ENCODE results near the gene WNT10A.
A peak's percentile ranks its signal among the peaks of the same experiment; 100 is the strongest.

Gene WNT10A

DNA sequence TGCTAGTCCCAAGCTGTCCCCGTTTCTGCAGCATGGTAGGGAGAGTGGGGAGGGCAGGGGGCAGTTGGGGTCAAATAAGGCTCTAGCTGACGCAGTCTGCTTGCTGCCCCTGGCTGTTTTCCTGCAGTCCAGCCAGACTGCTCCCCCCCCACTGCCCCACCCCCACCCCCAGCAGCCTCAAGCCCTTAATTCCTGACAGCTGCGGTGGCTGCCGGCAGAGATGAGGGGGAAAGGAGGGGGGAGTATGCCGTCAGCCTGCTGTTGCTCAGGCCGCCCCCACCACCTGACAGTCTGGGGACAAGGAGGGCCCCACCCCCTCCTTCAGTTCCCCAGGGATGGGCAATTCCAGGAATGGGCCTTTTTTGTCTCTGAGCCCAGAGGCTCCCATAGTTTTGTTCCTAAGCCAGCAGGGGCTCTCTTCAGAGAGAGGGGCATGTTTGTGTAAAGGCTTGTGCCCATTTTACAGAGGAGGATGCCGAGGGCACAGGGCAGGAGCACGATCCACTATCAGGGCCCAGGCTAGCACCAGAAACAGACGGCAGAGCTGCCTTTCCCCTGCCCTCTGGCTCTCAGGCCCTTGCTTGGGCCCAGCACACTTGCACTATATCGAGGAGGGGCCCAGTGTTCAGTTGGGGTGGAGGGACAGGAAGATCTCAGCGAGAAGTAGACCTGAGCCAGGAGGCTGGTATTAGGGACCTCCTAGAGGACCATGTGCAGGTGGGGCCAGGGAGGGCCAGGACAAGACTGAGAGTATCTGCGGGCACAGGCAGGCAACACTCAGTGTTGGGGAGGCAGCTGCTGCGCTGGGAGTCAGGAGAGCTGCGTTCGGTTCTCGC lies 1.5 kb upstream of the WNT10A start:
- no peak for DNase-seq

- DNase-seq = no peak
These were observed 913 bp upstream of the WNT10A start for GRCh38 chr2:218879776-218880101.

- DNase-seq = no peak
These were observed 375 bp downstream of the WNT10A start for GRCh38 chr2:218880859-218881594.

DNA sequence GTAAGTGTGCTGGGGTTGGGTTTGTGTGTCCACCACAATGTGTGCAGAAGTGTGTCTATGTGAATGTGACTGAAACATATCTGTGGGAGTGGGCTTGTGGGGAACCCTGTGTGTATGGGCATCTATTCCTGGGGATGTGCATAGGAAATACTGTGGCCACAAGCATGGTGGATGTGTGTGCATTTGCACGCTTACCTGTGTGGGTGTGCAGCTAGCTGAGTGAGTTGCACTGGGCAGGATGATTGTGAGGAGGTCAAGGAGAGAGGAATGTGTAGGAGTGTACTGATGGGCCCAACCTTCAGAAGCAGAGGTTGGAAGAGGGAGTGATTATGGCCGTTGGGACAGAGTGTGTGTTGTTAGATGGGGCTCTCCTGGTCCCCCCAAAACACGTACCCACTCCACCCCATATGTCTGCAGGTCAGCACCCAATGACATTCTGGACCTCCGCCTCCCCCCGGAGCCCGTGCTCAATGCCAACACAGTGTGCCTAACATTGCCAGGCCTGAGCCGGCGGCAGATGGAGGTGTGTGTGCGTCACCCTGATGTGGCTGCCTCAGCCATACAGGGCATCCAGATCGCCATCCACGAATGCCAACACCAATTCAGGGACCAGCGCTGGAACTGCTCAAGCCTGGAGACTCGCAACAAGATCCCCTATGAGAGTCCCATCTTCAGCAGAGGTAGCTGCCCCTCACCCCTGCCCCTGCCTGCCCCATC lies 1.2 kb downstream of the WNT10A start:
- no peak for DNase-seq

- no peak for DNase-seq
These were observed 1.8 kb downstream of the WNT10A start for GRCh38 chr2:218882461-218882816.

DNA sequence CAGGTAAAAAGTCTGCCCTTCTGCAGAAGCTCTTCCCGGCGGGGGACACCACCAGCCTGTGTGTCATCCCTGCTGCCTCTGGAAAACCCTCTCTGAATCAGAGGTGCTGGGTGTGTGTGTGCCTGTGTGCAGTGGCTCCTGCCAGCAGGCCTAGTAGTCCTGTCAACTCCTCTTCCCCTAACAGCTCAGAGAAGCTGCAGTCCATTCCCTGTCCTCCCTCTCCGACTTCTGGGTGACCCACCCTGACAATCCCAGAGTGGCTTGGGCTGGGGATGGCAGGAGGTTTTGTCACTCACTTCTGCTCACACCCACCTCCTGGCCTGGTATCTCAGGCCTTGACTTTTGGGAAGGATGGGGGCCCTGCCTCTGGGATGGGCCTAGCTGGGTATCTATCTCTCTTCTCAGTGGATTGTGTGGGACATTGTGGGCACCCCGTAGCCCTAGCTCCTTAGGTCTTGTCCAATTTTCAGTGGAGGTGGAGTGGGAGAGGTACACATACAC lies 2.3 kb downstream of the WNT10A start:
- no peak for DNase-seq

DNA sequence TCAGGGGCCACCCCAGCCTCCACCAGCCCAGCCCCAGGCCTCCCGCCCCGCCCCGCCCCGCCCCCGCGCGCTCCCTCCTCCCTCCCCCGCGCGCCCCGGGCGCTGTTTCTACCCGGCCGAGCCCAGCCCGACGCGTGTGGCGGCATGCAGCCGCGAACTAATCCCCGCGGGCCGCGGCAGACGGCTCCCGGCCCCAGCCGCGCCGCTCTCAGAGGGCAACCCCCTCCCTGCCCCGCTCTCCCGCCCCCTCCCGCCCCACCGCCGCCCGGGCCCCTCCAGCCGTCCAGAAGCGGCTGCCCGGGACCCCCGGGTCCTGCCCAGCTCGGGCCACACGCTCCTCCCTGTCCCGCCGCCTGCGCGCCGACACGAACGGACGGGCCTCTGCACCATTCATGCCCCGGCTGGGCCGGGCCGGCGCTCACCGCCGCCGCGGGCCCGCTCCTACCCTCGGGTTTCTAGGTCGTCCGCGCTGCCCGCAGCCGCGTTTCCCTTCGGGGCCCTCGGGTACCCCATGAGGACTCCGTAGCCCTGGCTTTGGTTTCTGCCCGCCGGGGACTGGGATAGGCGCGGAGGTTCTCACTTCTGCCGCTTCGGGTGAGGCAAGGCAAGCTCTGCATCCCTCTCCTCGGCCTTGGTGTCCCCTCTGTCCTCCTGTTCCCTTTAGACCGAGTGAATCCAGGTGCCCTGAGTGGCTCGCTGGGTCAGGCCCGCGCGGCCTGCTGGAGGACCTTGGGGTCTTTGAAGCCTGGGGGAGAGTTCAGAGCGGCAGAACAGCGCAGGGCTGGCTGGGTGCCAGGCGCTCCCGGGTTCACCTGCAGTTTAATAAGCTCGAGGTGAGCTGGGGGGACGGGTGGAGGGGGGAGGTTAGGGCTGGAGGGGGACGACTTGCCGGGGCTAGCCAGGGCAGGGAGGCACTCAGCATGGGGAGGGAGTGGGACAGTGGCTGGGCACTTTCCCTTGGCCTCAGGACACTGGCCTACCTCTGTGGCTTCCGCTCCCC lies 3.1 kb downstream of the WNT10A start:
- DNase-seq = peak; percentile 41

- DNase-seq = no peak
These were observed 3.9 kb downstream of the WNT10A start for GRCh38 chr2:218884519-218884918.

- no peak for DNase-seq
These were observed 5.6 kb downstream of the WNT10A start for GRCh38 chr2:218885981-218886947.

- DNase-seq = no peak
These were observed 6.4 kb downstream of the WNT10A start for GRCh38 chr2:218887079-218887478.

- DNase-seq = no peak
These were observed 7.7 kb downstream of the WNT10A start for GRCh38 chr2:218888341-218888740.

DNA sequence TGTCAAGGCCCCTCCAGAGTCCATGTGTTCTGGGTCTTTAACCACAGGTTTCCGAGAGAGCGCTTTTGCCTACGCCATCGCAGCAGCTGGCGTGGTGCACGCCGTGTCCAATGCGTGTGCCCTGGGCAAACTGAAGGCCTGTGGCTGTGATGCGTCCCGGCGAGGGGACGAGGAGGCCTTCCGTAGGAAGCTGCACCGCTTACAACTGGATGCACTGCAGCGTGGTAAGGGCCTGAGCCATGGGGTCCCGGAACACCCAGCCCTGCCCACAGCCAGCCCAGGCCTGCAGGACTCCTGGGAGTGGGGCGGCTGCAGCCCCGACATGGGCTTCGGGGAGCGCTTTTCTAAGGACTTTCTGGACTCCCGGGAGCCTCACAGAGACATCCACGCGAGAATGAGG lies 9.3 kb downstream of the WNT10A start:
- DNase-seq = no peak

- DNase-seq = no peak
These were observed 9.7 kb downstream of the WNT10A start for GRCh38 chr2:218890369-218890768.

GRCh38 chr2:218891275-218892135 lies 10.9 kb downstream of the WNT10A start:
- DNase-seq = no peak

GRCh38 chr2:218892693-218893348 lies 12.2 kb downstream of the WNT10A start:
- peak; percentile 90 for DNase-seq

GRCh38 chr2:218893349-218894150 lies 12.9 kb downstream of the WNT10A start:
- DNase-seq = no peak

DNA sequence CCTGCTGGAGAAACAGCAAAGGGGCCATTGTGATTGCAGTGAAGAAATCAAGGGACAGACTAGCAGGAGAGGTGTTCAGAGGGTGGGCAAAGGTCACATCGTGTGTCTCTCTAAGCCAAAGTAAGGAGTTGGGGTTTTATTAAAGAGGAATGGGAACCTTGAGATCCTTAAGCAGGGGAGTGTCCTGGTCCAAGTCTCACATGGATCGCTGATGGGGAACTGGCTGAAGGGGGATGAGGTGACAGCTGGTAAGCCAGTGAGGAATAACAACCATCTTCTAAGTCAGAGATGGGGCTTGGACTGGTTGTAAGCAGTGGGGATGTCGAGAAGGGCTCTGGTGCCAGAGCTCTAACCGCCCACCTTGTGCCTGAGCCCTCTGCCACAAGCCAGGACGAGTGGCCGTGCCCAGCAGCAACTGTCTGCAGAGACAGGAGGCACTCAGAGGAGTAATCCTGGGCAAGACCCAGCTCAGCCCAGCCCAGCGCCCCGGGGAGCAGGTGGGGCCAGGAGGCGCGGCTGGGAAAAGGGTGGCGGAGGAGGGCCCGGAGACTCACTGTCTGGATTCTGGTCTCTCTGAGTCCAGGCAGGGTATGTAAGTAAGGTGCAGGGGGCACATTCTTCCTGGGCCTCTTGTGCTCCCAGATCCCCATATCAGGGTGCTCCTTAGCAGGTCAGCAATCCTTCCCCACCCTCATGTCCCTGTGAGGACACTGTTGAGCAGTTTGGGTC lies 13.7 kb downstream of the WNT10A start:
- DNase-seq = no peak

- no peak for DNase-seq
These were observed 14.2 kb downstream of the WNT10A start for GRCh38 chr2:218894880-218895157.
